ENCODE data around the gene TLR8.

DNA sequence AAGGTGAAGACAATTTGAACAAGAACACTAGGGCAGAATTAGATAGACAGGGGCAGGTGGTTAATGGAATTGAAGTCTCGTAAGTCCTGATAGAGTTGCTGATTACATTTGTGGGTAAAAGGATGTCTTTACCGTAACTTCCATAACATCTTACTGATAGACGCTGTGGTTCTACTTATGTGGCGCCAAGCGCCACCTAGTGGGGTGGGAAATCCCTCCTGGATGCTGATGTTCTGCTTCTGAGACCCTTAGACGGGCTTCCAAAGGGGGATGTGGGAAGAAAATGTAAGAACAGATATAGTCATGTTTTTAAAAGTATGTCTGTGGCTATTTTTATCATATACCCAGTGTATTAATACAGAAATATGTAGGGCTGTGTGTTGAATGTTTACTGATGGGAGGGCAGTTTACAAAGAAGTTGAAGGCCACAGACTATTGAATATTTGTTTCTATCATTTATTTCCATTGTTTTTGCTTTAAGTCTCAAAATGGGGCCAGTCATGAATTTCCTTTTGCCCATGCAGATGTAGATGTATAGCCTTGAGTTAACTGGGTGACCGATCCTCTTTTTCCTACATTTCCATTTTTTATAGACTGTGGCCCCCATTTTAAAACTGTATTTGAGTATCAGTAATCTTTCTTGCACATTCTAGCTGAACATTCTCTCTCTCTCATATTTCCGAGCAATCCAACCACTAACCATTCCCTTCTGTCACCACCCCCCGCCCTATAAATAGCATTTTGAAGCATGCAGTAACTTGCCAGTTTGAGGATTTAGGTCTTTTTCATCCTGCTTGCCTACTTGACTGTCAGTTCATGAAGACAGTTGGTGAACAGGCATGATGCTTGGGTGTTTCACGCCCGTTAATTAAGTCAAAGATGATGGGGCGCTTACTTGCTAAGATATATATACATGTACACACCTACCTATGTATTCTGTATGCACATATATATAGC lies 12.1 kb upstream of the TLR8 start:
- TF ChIP-seq, protein P1, sequence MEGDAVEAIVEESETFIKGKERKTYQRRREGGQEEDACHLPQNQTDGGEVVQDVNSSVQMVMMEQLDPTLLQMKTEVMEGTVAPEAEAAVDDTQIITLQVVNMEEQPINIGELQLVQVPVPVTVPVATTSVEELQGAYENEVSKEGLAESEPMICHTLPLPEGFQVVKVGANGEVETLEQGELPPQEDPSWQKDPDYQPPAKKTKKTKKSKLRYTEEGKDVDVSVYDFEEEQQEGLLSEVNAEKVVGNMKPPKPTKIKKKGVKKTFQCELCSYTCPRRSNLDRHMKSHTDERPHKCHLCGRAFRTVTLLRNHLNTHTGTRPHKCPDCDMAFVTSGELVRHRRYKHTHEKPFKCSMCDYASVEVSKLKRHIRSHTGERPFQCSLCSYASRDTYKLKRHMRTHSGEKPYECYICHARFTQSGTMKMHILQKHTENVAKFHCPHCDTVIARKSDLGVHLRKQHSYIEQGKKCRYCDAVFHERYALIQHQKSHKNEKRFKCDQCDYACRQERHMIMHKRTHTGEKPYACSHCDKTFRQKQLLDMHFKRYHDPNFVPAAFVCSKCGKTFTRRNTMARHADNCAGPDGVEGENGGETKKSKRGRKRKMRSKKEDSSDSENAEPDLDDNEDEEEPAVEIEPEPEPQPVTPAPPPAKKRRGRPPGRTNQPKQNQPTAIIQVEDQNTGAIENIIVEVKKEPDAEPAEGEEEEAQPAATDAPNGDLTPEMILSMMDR (IDR thresholded peaks at IDR 0.05) = peak; percentile 42 to 77 (median 66)
- TF ChIP-seq POLR2A (IDR thresholded peaks at IDR 0.05) = no peak
